ENCODE data around the gene C19orf44. TPM values are rescaled to one million over a fixed set of nuclear protein-coding genes. Genes with fewer than 3 reads are reported as not detected.
"Not testable (repeated sequence)": the region's sequence is repeated elsewhere in the genome, so short reads cannot be mapped to it uniquely, and the experiment has no call there.

The C19orf44 gene
- total RNA-seq, 1 donor from 2014 or later, result 3.1 TPM

DNA sequence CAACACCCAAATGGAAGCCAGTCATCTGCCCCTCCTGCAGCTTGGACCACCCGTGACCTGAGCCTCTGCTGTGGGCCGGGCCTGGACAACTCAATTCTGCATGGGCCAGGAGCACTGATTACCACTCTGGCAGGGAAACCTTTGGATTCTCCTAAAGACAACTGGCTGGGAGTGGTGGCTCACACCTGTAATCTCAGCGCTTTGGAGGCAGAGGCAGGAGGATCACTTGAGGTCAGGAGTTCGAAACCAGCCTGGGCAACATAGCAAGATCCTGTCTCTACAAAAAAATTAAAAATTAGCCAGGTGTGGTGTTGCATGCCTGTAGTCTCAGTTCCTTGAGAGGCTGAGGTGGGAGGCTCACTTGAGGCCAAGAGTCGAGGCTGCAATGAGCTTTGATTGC, 31.0 kb upstream of the C19orf44 start:
- no peak for DNase-seq (ENCODE audit: low spot score)

GRCh38 chr19:16466802-16467427, 29.3 kb upstream of the C19orf44 start:
- DNase-seq (ENCODE audit: low spot score); intact Hi-C loops (cut with DNase I): not testable (repeated sequence)

More for the DNA sequence above, 31.0 kb upstream of the C19orf44 start:
- intact Hi-C loops (cut with DNase I), result loop anchor here (2.0 kb wide), 1 partner anchor 18 kb away; no protein-coding TSS in a partner anchor

DNA sequence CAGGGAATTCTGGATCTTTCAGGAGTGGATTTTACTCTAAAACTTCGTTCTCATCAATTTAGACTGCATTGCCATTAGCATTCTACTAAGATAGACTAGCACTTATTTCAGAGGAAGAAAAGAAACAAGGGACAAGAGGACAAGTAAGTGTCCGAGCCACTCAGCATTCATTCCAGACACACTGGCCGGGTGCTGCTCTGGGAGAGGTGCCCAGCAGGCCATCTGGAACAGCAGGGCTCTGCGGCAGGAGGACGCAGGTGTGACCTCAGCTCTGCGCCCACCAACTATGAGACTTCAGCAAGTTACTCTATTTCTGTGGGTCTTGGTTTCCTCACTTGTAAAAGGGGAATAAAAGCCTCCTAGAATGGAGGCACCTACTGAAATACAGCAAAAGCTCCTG, 28.6 kb upstream of the C19orf44 start:
- DNase-seq (ENCODE audit: low spot score), result no peak
- intact Hi-C loops (cut with DNase I), result no loop called here

GRCh38 chr19:16470541-16470910, 25.7 kb upstream of the C19orf44 start:
- intact Hi-C loops (cut with DNase I), result no loop called here

DNA sequence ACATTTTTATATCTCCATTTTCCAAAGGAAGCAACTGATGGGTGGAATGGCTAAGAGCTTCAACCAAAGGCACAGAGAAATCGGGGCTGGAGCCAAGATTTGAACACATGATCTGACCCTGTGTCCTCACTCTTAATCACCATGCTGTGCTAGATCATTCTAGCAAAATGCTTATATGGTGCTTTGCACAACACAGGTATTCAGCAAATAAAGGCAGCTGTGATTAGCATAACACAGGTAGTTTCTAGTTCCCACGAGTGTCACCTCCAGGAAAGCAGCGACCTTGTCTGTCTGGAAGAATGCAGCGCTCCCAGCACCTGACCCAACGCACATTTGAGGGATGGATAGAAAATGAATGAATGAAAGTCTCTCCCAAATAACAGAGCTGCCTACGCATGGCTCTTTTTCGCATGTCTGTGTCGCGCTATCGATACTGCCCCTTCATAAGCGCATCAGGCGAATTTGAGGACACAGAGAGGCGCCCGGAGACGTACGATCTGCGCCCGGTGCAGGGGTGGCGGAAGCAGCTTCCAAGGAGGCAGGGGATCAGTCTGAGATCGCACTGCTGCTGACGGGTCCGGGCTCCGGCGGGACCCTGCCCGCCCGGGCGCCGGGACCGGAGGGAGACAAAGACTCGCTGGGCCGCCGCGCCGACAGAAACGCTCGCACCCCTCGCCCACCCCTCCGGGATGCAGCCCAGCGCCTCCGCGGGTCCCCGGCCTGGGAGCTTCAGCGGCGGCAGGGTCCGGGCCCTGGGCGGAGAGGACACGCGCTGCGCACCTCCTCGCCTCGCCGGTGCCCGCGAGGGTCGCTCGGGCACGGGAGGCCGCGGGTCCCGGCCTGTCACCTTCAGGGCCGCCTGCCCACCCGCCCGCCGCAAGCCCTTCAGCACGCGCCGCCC, 25.0 kb upstream of the C19orf44 start:
- DNase-seq (ENCODE audit: low spot score), result no peak
- intact Hi-C loops (cut with DNase I), result no loop called here

More at GRCh38 chr19:16470541-16470910, 25.7 kb upstream of the C19orf44 start:
- no peak for DNase-seq (ENCODE audit: low spot score)

GRCh38 chr19:16472559-16472899, 23.7 kb upstream of the C19orf44 start:
- intact Hi-C loops (cut with DNase I), result loop anchor here (1.0 kb wide), 1 partner anchor 24 kb away; the partner anchor contains the start of genes C19orf44 and CALR3
- DNase-seq (ENCODE audit: low spot score), result not testable (repeated sequence)

GRCh38 chr19:16472992-16473391, 23.2 kb upstream of the C19orf44 start:
- intact Hi-C loops (cut with DNase I), result loop anchor here (1.0 kb wide), 1 partner anchor 23 kb away; the partner anchor contains the start of genes C19orf44 and CALR3
- DNase-seq (ENCODE audit: low spot score), result no peak

GRCh38 chr19:16473875-16474392, 22.3 kb upstream of the C19orf44 start:
- DNase-seq (ENCODE audit: low spot score), result no peak
- intact Hi-C loops (cut with DNase I), result no loop called here

DNA sequence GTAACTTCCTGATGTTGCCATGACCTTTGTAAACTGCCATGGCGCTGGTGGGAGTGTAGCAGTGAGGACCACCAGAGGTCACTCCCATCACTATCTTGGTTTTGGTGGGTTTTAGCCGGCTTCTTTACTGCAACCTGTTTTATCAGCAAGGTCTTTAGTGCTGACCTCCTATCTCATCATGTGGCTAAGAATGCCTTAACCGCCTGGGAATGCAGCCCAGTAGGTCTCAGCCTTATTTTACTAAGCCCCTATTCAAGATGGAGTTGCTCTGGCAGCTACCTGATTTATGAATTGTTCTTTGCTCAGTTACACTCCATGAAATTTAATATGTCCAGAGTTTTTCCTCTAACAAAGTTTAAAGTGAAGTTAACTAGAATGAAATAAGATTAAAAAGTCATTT, 19.8 kb upstream of the C19orf44 start:
- no peak for DNase-seq (ENCODE audit: low spot score)
- intact Hi-C loops (cut with DNase I), result no loop called here

- no peak for DNase-seq (ENCODE audit: low spot score)
- intact Hi-C loops (cut with DNase I), result no loop called here
Observed at GRCh38 chr19:16477311-16477710, 18.9 kb upstream of the C19orf44 start.

- DNase-seq (ENCODE audit: low spot score), result no peak
- intact Hi-C loops (cut with DNase I), result no loop called here
Observed at GRCh38 chr19:16482745-16483144, 13.4 kb upstream of the C19orf44 start.

- DNase-seq (ENCODE audit: low spot score); intact Hi-C loops (cut with DNase I): not testable (repeated sequence)
Observed at GRCh38 chr19:16486476-16486875, 9.7 kb upstream of the C19orf44 start.

GRCh38 chr19:16496613-16496983, 404 bp downstream of the C19orf44 start:
- intact Hi-C loops (cut with DNase I), result loop anchor here (1.0 to 5.0 kb wide), 2 partner anchors 24 to 46 kb away; partner anchors contain the start of gene CHERP
- DNase-seq (ENCODE audit: low spot score), result no peak

GRCh38 chr19:16497042-16497441, 848 bp downstream of the C19orf44 start:
- DNase-seq (ENCODE audit: low spot score), result no peak
- intact Hi-C loops (cut with DNase I), result loop anchor here (5.0 kb wide), 1 partner anchor 45 kb away; the partner anchor contains the start of gene CHERP

- intact Hi-C loops (cut with DNase I), result loop anchor here (5.0 kb wide), 1 partner anchor 44 kb away; the partner anchor contains the start of gene CHERP
- no peak for DNase-seq (ENCODE audit: low spot score)
Observed at GRCh38 chr19:16497837-16498236, 1.6 kb downstream of the C19orf44 start.

- DNase-seq (ENCODE audit: low spot score), result no peak
- intact Hi-C loops (cut with DNase I), result no loop called here
Observed at GRCh38 chr19:16504271-16504670, 8.1 kb downstream of the C19orf44 start.

- intact Hi-C loops (cut with DNase I); DNase-seq (ENCODE audit: low spot score): not testable (repeated sequence)
Observed at GRCh38 chr19:16506161-16506560, 10.0 kb downstream of the C19orf44 start.

DNA sequence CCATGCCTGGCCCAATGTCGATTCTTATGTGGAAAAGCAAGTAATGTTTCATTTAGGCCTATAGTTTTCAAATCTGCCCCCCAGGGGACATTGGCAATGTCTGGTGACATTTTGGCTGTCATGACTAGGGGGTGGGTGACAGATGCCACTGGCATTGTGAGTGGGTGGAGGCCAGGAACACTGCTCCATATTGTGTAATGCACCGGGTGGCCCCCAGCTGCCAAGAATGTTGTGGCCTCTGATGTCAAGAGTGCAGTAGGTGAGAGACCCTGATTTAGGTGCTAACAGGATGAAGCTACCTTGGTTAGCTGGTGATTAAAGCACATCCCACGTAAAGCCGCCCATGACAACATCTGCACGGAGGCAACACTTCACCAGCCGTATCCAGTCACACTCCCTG, 10.8 kb downstream of the C19orf44 start:
- DNase-seq (ENCODE audit: low spot score), result no peak
- intact Hi-C loops (cut with DNase I), result no loop called here

DNA sequence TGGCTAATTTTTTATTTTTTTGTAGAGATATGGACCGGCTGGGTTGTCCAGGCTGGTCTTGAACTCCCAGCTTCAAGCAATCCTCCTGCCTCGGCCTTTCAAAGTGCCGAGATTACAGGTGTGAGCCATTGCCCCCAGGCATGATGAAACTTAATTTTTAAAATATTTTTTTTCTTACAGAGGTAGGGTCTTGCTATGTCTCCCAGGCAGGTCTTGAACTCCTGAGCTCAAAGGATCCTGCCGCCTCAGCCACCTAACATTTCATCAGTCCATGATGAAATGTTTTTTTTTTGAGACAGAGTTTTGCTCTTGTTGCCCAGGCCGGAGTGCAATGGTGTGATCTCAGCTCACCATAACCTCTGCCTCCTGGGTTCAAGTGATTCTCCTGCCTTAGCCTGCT, 12.4 kb downstream of the C19orf44 start:
- no peak for DNase-seq (ENCODE audit: low spot score)
- intact Hi-C loops (cut with DNase I), result no loop called here
